ENCODE data around the gene TSPEAR. TPM values are rescaled to one million over a fixed set of nuclear protein-coding genes. Genes with fewer than 3 reads are reported as not detected.

Gene TSPEAR
- total RNA-seq, 3 donors from 2014 or later (not counting 1 experiment from before 2014, with no cell fraction given) = not detected

- TF ChIP-seq CTCF (IDR thresholded peaks at IDR 0.05) = no peak
- ATAC-seq = no peak
- H3K9me3 ChIP-seq (ENCODE audit: control insufficient read depth, insufficient read depth, low read length) = no peaks in the 10 kb centered on the region
- H3K4me1 ChIP-seq (ENCODE audit: control insufficient read depth, insufficient read depth, low read length) = no peaks in the 10 kb centered on the region
- H3K36me3 Mint-ChIP-seq = no peaks in the 10 kb centered on the region
- H3K27me3 Mint-ChIP-seq (ENCODE audit: low read depth in 2 of 2) = no peaks in the 10 kb centered on the region
- intact Hi-C loops (cut with micrococcal nuclease) = no loop called here
- H3K9me3 Mint-ChIP-seq = no peaks in the 10 kb centered on the region
- DNase-seq = no peak
- H3K27ac ChIP-seq (ENCODE audit: low read length) = no peak overlapping the region
- H3K27ac Mint-ChIP-seq = no peak overlapping the region
- H3K36me3 ChIP-seq (ENCODE audit: control insufficient read depth, insufficient read depth, low read length) = no peaks in the 10 kb centered on the region
- H3K4me3 Mint-ChIP-seq = no peak overlapping the region
- WGBS (ENCODE audit: insufficient coverage) = 90% methylated on average over 23 of the region's 23 CpGs
- H3K27me3 ChIP-seq (ENCODE audit: control insufficient read depth, insufficient read depth, low read length) = no peaks in the 10 kb centered on the region
- H3K4me3 ChIP-seq (ENCODE audit: low read length) = no peak overlapping the region
- H3K4me1 Mint-ChIP-seq = peaks cover 0 to 5% of the 10 kb centered on the region in 2 donors
Observed at GRCh38 chr21:44530903-44531605, 180.3 kb downstream of the TSPEAR start.

GRCh38 chr21:44530221-44530902 is 181.0 kb downstream of the TSPEAR start:
- Mint-ChIP-seq H3K27ac (no peak overlapping the region), H3K36me3 (no peaks in the 10 kb centered on the region), H3K4me1 (peaks cover 0 to 5% of the 10 kb centered on the region in 2 donors), H3K4me3 (no peak overlapping the region), H3K9me3 (no peaks in the 10 kb centered on the region), H3K27me3 (ENCODE audit: low read depth in 2 of 2) (no peaks in the 10 kb centered on the region)
- Histone ChIP-seq H3K4me1 (ENCODE audit: control insufficient read depth, insufficient read depth, low read length) (no peaks in the 10 kb centered on the region), H3K27ac (ENCODE audit: low read length) (no peak overlapping the region), H3K27me3 (ENCODE audit: control insufficient read depth, insufficient read depth, low read length) (no peaks in the 10 kb centered on the region), H3K9me3 (ENCODE audit: control insufficient read depth, insufficient read depth, low read length) (no peaks in the 10 kb centered on the region), H3K4me3 (ENCODE audit: low read length) (no peak overlapping the region), H3K36me3 (ENCODE audit: control insufficient read depth, insufficient read depth, low read length) (no peaks in the 10 kb centered on the region)
- no peak for ATAC-seq
- no peak for DNase-seq
- no peak for TF ChIP-seq CTCF (IDR thresholded peaks at IDR 0.05)
- intact Hi-C loops (cut with micrococcal nuclease) = no loop called here
- 84% methylated on average over 7 of the region's 7 CpGs for WGBS (ENCODE audit: insufficient coverage)

GRCh38 chr21:44529503-44530125 is 181.8 kb downstream of the TSPEAR start:
- Histone ChIP-seq H3K27me3 (ENCODE audit: control insufficient read depth, insufficient read depth, low read length) (no peaks in the 10 kb centered on the region), H3K36me3 (ENCODE audit: control insufficient read depth, insufficient read depth, low read length) (no peaks in the 10 kb centered on the region), H3K4me1 (ENCODE audit: control insufficient read depth, insufficient read depth, low read length) (no peaks in the 10 kb centered on the region), H3K4me3 (ENCODE audit: low read length) (no peak overlapping the region), H3K9me3 (ENCODE audit: control insufficient read depth, insufficient read depth, low read length) (no peaks in the 10 kb centered on the region), H3K27ac (ENCODE audit: low read length) (no peak overlapping the region)
- H3K36me3 Mint-ChIP-seq = no peaks in the 10 kb centered on the region
- H3K4me1 Mint-ChIP-seq = peaks cover 0 to 5% of the 10 kb centered on the region in 2 donors
- 82% methylated on average over 23 of the region's 23 CpGs for WGBS (ENCODE audit: insufficient coverage)
- H3K27ac Mint-ChIP-seq = no peak overlapping the region
- no peaks in the 10 kb centered on the region for H3K27me3 Mint-ChIP-seq (ENCODE audit: low read depth in 2 of 2)
- DNase-seq = no peak
- no peak overlapping the region for H3K4me3 Mint-ChIP-seq
- no peak for TF ChIP-seq CTCF (IDR thresholded peaks at IDR 0.05)
- intact Hi-C loops (cut with micrococcal nuclease) = no loop called here
- H3K9me3 Mint-ChIP-seq = no peaks in the 10 kb centered on the region
- no peak for ATAC-seq
